ENCODE results near the gene HOXD3. TPM values are rescaled to one million over a fixed set of nuclear protein-coding genes. Genes with fewer than 3 reads are reported as not detected.

HOXD3 gene
- total RNA-seq, 1 donor from 2014 or later, result 1.5 TPM

DNA sequence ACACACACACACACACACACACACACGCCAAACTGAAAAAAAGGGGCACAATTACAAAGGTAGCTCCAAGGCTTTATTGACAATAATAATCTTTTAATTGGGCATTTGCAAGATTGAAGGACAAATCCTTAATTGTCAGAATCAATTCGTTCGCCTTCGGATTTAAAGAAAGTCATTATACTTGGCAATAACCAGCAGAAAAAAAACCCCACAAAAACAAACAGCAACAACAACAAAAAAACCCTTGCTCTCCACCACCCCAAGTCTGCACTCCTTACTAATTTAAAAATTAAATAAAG, 29.4 kb upstream of the HOXD3 start:
- Mint-ChIP-seq H3K4me3 (peak overlapping the region; percentile 28), H3K27ac (ENCODE audit: unreplicated experiment) (no peak overlapping the region), H3K9me3 (no peaks in the 10 kb centered on the region), H3K27me3 (ENCODE audit: low read depth) (peaks cover 91% of the 10 kb centered on the region), H3K36me3 (ENCODE audit: low read depth) (no peaks in the 10 kb centered on the region), H3K4me1 (peaks cover 17% of the 10 kb centered on the region)
- TF ChIP-seq CTCF (conservative IDR thresholded peaks at IDR 0.05), result no peak
- DNase-seq (ENCODE audit: low read depth, low spot score), result no peak

GRCh38 chr2:176128172-176128981, 28.7 kb upstream of the HOXD3 start:
- peaks cover 17% of the 10 kb centered on the region for H3K4me1 Mint-ChIP-seq
- no peak overlapping the region for H3K27ac Mint-ChIP-seq (ENCODE audit: unreplicated experiment)
- H3K4me3 Mint-ChIP-seq, result peak overlapping the region; percentile 81
- H3K9me3 Mint-ChIP-seq, result no peaks in the 10 kb centered on the region
- H3K36me3 Mint-ChIP-seq (ENCODE audit: low read depth), result no peaks in the 10 kb centered on the region
- DNase-seq (ENCODE audit: low read depth, low spot score), result no peak
- peaks cover 94% of the 10 kb centered on the region for H3K27me3 Mint-ChIP-seq (ENCODE audit: low read depth)
- no peak for TF ChIP-seq CTCF (conservative IDR thresholded peaks at IDR 0.05)

- Mint-ChIP-seq H3K4me1 (peaks cover 17% of the 10 kb centered on the region), H3K9me3 (no peaks in the 10 kb centered on the region), H3K36me3 (ENCODE audit: low read depth) (no peaks in the 10 kb centered on the region), H3K27ac (ENCODE audit: unreplicated experiment) (no peak within 1 kb of the TSS), H3K27me3 (ENCODE audit: low read depth) (peaks cover 94% of the 10 kb centered on the region), H3K4me3 (peak within 1 kb of the TSS; percentile 81)
- TF ChIP-seq CTCF (conservative IDR thresholded peaks at IDR 0.05), result no peak
- DNase-seq (ENCODE audit: low read depth, low spot score), result peak; percentile 48
These were observed 27.9 kb upstream of the HOXD3 start, which contains the start of gene HOXD8 for GRCh38 chr2:176128982-176129796. TSS of gene HOXD8 (plus strand) at chr2:176129705. CDS start at chr2:176130367, 662 bp downstream.

- Mint-ChIP-seq H3K27ac (ENCODE audit: unreplicated experiment) (no peak overlapping the region), H3K9me3 (no peaks in the 10 kb centered on the region), H3K27me3 (ENCODE audit: low read depth) (peaks cover 94% of the 10 kb centered on the region), H3K4me1 (peaks cover 17% of the 10 kb centered on the region), H3K4me3 (no peak overlapping the region), H3K36me3 (ENCODE audit: low read depth) (no peaks in the 10 kb centered on the region)
- no peak for TF ChIP-seq CTCF (conservative IDR thresholded peaks at IDR 0.05)
- DNase-seq (ENCODE audit: low read depth, low spot score), result no peak
These were observed 27.3 kb upstream of the HOXD3 start for GRCh38 chr2:176129813-176130146.

DNA sequence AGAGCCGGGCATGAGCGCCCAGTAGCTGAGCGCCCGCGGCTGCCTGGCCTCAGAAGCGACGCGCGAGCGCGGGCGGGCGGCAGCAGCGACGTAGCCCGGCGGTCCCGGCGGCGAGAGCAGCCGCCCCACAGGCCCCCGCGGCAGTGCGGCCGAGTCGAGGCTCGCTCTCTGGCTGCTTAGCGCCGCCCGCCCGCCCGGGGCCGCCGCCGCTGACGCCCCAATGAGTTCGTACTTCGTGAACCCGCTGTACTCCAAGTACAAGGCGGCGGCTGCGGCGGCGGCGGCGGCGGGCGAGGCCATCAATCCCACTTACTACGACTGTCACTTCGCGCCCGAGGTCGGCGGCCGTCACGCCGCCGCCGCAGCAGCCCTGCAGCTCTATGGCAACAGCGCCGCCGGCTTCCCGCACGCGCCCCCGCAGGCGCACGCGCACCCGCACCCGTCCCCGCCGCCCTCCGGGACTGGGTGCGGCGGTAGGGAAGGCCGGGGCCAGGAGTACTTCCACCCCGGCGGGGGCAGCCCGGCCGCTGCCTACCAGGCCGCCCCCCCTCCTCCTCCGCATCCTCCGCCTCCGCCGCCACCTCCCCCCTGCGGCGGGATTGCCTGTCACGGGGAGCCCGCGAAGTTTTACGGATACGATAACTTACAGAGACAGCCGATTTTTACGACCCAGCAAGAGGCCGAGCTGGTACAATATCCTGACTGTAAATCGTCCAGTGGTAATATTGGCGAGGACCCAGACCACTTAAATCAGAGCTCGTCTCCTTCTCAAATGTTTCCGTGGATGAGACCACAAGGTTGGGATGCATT, 26.8 kb upstream of the HOXD3 start:
- peaks cover 17% of the 10 kb centered on the region for H3K4me1 Mint-ChIP-seq

More for the DNA sequence above, 26.8 kb upstream of the HOXD3 start:
- no peak for DNase-seq (ENCODE audit: low read depth, low spot score)
- Mint-ChIP-seq H3K4me3 (peak overlapping the region; percentile 82), H3K36me3 (ENCODE audit: low read depth) (no peaks in the 10 kb centered on the region), H3K27me3 (ENCODE audit: low read depth) (peaks cover 94% of the 10 kb centered on the region), H3K27ac (ENCODE audit: unreplicated experiment) (no peak overlapping the region), H3K9me3 (no peaks in the 10 kb centered on the region)
- TF ChIP-seq CTCF (conservative IDR thresholded peaks at IDR 0.05), result no peak

All from neural crest cell (in vitro differentiated cells).